Airway epithelial cell (primary cell): ENCODE results near the gene KCNE5. TPM values are rescaled to one million over a fixed set of nuclear protein-coding genes. Genes with fewer than 3 reads are reported as not detected.

Experiments used
- total RNA-seq: library from RNA; depleted of rRNA; stranded (reverse); fragments of >200 nt; gene quantifications from 2 replicates; pipeline ENCODE4 v1.2.3, GENCODE V29; 2015

Gene KCNE5
- total RNA-seq, result 0.07 and 0.09 TPM in 2 replicates

GRCh38 chrX:109624641-109625616 is at the start of gene KCNE5:
KCNE5 (minus strand) TSS chrX:109625172; CDS start chrX:109625020, 152 bp downstream.

Other genes with a start within 250 kb of the KCNE5 start
- not detected in 2 replicates for gene GUCY2F, start 143.1 kb downstream of the KCNE5 start, total RNA-seq
- 8.1 and 10.0 TPM in 2 replicates for gene NXT2, start 88.3 kb downstream of the KCNE5 start, total RNA-seq
- gene ACSL4, start 108.1 kb upstream of the KCNE5 start, total RNA-seq, result 46.6 and 54.4 TPM in 2 replicates